Astrocyte (in vitro differentiated cells and primary cell): Measurements from ENCODE around the gene C5orf15.

Experiments
- EZH2 ChIP-seq: IDR thresholded peaks from 2 replicates; pipeline ENCODE4 v1.6.1; 2012; ENCODE audit warnings: mild to moderate bottlenecking, low read length, inconsistent platforms; ENCODE audit not compliant: insufficient read depth
- TF ChIP-seq, protein P1 (sequence below): IDR thresholded peaks from 2 replicates; pipeline ENCODE4 v1.5.1; 2011; ENCODE audit warnings: low read depth, mild to moderate bottlenecking, inconsistent platforms, low read length, moderate library complexity; ENCODE audit not compliant: insufficient read depth

DNA sequence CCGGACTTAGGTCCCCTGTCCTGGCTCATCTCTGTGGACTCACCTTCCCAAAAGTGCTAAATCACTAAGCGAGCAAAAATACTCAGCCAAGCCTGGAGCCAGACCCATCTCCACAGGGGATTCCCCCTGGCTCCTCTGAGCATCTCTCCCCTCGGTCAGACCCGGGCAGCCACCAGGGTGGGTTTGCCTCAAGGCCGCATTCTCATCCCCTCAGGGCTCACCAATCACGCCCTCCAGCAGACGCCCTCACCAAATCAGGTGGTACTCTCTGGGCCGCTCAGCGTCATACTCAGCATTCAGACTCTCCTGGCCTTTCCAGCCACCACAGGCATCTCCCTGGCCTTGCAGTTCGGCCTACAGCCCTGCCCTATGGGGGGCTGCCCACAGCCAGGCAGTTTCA is 49.7 kb downstream of the C5orf15 start:
- TF ChIP-seq, protein P1, sequence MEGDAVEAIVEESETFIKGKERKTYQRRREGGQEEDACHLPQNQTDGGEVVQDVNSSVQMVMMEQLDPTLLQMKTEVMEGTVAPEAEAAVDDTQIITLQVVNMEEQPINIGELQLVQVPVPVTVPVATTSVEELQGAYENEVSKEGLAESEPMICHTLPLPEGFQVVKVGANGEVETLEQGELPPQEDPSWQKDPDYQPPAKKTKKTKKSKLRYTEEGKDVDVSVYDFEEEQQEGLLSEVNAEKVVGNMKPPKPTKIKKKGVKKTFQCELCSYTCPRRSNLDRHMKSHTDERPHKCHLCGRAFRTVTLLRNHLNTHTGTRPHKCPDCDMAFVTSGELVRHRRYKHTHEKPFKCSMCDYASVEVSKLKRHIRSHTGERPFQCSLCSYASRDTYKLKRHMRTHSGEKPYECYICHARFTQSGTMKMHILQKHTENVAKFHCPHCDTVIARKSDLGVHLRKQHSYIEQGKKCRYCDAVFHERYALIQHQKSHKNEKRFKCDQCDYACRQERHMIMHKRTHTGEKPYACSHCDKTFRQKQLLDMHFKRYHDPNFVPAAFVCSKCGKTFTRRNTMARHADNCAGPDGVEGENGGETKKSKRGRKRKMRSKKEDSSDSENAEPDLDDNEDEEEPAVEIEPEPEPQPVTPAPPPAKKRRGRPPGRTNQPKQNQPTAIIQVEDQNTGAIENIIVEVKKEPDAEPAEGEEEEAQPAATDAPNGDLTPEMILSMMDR: no peak
- TF ChIP-seq EZH2: no peak
